H1 (cell line): ENCODE data around the gene MFRP. TPM values are rescaled to one million over a fixed set of nuclear protein-coding genes. Genes with fewer than 3 reads are reported as not detected.

Experiments
- ATF2 ChIP-seq: IDR thresholded peaks from 2 replicates; pipeline ENCODE4 v1.6.1; 2012; ENCODE audit warnings: low read length, inconsistent platforms
- BACH1 ChIP-seq: IDR thresholded peaks from 2 replicates; pipeline ENCODE4 v1.6.1; 2012; ENCODE audit warnings: low read length, improper control_type of control experiment
- BRCA1 ChIP-seq: IDR thresholded peaks from 2 replicates; pipeline ENCODE4 v1.6.1; 2012; ENCODE audit warnings: low read depth, low read length, improper control_type of control experiment
- E2F6 ChIP-seq: IDR thresholded peaks from 2 replicates; pipeline ENCODE4 v1.6.1; 2012; ENCODE audit warnings: inconsistent platforms
- EZH2 ChIP-seq: fragments of 200-600 bp; sonication (generic); IDR thresholded peaks from 2 replicates; pipeline ENCODE4 v1.7.1; 2012; ENCODE audit warnings: low read depth, mild to moderate bottlenecking, moderate library complexity, low read length, inconsistent platforms; ENCODE audit not compliant: severe bottlenecking
- GABPA ChIP-seq: IDR thresholded peaks from 2 replicates; pipeline ENCODE4 v1.6.1; 2011; ENCODE audit warnings: mild to moderate bottlenecking, low read length, moderate library complexity, borderline replicate concordance; ENCODE audit not compliant: insufficient read depth
- GTF2F1 ChIP-seq: IDR thresholded peaks from 2 replicates; pipeline ENCODE4 v1.6.1; 2012; ENCODE audit warnings: low read depth, low read length, improper control_type of control experiment, borderline replicate concordance
- HDAC2 ChIP-seq, 2 experiments: fragments of 300-600 bp in 1 of 2; sonication (generic) in 1 of 2; IDR thresholded peaks; 2 replicates each; pipeline ENCODE4 v1.6.1; 2011 to 2012; ENCODE audit warnings: low read depth in 2 of 2, low read length in 2 of 2, mild to moderate bottlenecking in 2 of 2, moderate library complexity in 2 of 2, borderline replicate concordance in 1 of 2, inconsistent platforms in 1 of 2
- KDM5A ChIP-seq: fragments of 200-600 bp; IDR thresholded peaks from 2 replicates; pipeline ENCODE4 v1.7.1; 2012; ENCODE audit warnings: mild to moderate bottlenecking, low read length, inconsistent platforms, mixed read lengths
- PHF8 ChIP-seq: fragments of 200-600 bp; sonication (generic); conservative IDR thresholded peaks from 2 replicates; pipeline ENCODE4 v1.7.1; 2012; ENCODE audit warnings: low read depth, mild to moderate bottlenecking, inconsistent platforms, low read length, moderate library complexity
- POLR2A ChIP-seq, 2 experiments: IDR thresholded peaks; 1 replicate in 1 of 2; 2 replicates in 1 of 2; pipeline ENCODE4 v1.6.1; 2011; ENCODE audit warnings: low read depth in 2 of 2, low read length in 2 of 2, mild to moderate bottlenecking in 2 of 2; ENCODE audit errors: control extremely low read depth in 1 of 2
- RAD21 ChIP-seq, 2 experiments: IDR thresholded peaks in 1 of 2; conservative IDR thresholded peaks in 1 of 2; 2 replicates each; pipeline ENCODE4 v1.6.1; 2011; ENCODE audit warnings: low read depth in 2 of 2, low read length in 2 of 2, improper control_type of control experiment in 1 of 2, inconsistent platforms in 1 of 2, mild to moderate bottlenecking in 1 of 2, moderate library complexity in 1 of 2
- SAP30 ChIP-seq: fragments of 300-600 bp; sonication (generic); IDR thresholded peaks from 2 replicates; pipeline ENCODE4 v1.7.1; 2012; ENCODE audit warnings: low read length, moderate library complexity, mild to moderate bottlenecking, inconsistent platforms; ENCODE audit not compliant: insufficient read depth, insufficient replicate concordance
- SP2 ChIP-seq: IDR thresholded peaks from 2 replicates; pipeline ENCODE4 v1.6.1; 2012; ENCODE audit warnings: mild to moderate bottlenecking, low read length, inconsistent platforms
- SRF ChIP-seq: IDR thresholded peaks from 2 replicates; pipeline ENCODE4 v1.6.1; 2011; ENCODE audit warnings: mild to moderate bottlenecking, low read depth, low read length, moderate library complexity
- TAF1 ChIP-seq: IDR thresholded peaks from 2 replicates; pipeline ENCODE4 v1.6.1; 2011; ENCODE audit warnings: mild to moderate bottlenecking, low read depth, low read length
- TCF12 ChIP-seq: IDR thresholded peaks from 2 replicates; pipeline ENCODE4 v1.6.1; 2011; ENCODE audit warnings: low read depth, mild to moderate bottlenecking, low read length
- USF2 ChIP-seq: IDR thresholded peaks from 2 replicates; pipeline ENCODE4 v1.6.1; 2011; ENCODE audit warnings: low read length, improper control_type of control experiment
- YY1 ChIP-seq: IDR thresholded peaks from 2 replicates; pipeline ENCODE4 v1.6.1; 2011; ENCODE audit warnings: low read depth, mild to moderate bottlenecking, low read length
- polyA plus RNA-seq, 7 experiments: library from polyadenylated mRNA; depleted of rRNA in 3 of 7; stranded (reverse) in 5 of 7; unstranded in 2 of 7; fragments of >200 nt in 5 of 7; fragments of 200-250 nt in 2 of 7; gene quantifications; 1 replicate in 5 of 7; 2 replicates in 1 of 7; 4 replicates in 1 of 7; pipeline versions ENCODE4 v1.2.1 to v1.2.3, GENCODE V29; 2011 to 2013; ENCODE audit warnings: missing spikeins in 2 of 7, mixed read lengths in 2 of 7
- total RNA-seq: library from RNA; stranded (reverse); fragmentation: NEBNext Ultra II Directional; extraction: Animal tissue kit (Norgen Biotek cat#: 25700); gene quantifications from 2 replicates; pipeline ENCODE4 v1.2.1, GENCODE V29; 2021

The MFRP gene
- total and polyA plus RNA-seq, 2 of the 8 experiments (the other 6 are each of a cell fraction or from before 2014, with no cell fraction given): 0.02 TPM; not detected in 1

- TF ChIP-seq USF2 (peak; percentile 55), PHF8 (peak; percentile 32; the same call in 1 of the 2 replicates), GABPA (no peak), E2F6 (0 out of 2 replicates have a peak, but pooled peaks have one; percentile 38), EZH2 (no peak), SRF (no peak), KDM5A (no peak), SP2 (no peak), YY1 (no peak), POLR2A (IDR thresholded peaks at IDR 0.05; ENCODE audit: control extremely low read depth in 1 of 2, low read depth in 2 of 2, low read length in 2 of 2) (peak in 1 of 2 experiments; percentile 18; a peak in 1 of 3 replicates), SAP30 (peak; percentile 98), ATF2 (peak; percentile 51; the same call in 1 of the 2 replicates), TCF12 (no peak), HDAC2 (IDR thresholded peaks at IDR 0.05; ENCODE audit: borderline replicate concordance in 1 of 2, low read depth in 2 of 2, low read length in 2 of 2) (peak; percentile 42 to 87; a peak in 2 of 4 replicates), BACH1 (peak; percentile 43; the same call in 1 of the 2 replicates), TAF1 (peak; percentile 43; the same call in 1 of the 2 replicates), BRCA1 (no peak), RAD21 (IDR thresholded peaks at IDR 0.05 in 1 of 2, conservative IDR thresholded peaks at IDR 0.05 in 1 of 2; ENCODE audit: low read depth in 2 of 2, low read length in 2 of 2) (peak; percentile 51 to 62), GTF2F1 (no peak)
These were observed 34.9 kb upstream of the MFRP start, which contains the start of gene USP2 (continued) for GRCh38 chr11:119381181-119381988.
